Right ventricle myocardium inferior (tissue), 1 donor: ENCODE measurements around the gene EZH2. TPM values are rescaled to one million over a fixed set of nuclear protein-coding genes. Genes with fewer than 3 reads are reported as not detected.

Source experiments
- ATAC-seq: fragments of 200-7000 bp; cut with Tn5 transposase; one replicate; pipeline ENCODE4 v1.9.1; 2020; ENCODE audit warnings: mild to moderate bottlenecking, moderate library complexity
- DNase-seq: peaks from one replicate; pipeline ENCODE4 v3.0.0; 2021; ENCODE audit errors: missing footprints
- intact Hi-C: fragments of 100-400 bp; cut with DNase I; formaldehyde crosslinking; loops from one replicate; pipeline ENCODE4 v1.11.0; 2022
- long read RNA-seq: library from polyadenylated mRNA; unstranded; transcript quantifications from one replicate; pipeline ENCODE4 v2.0.0, GENCODE V29; 2021
- total RNA-seq: library from RNA; stranded (reverse); fragmentation: NEBNext Ultra II Directional; extraction: Animal tissue kit (Norgen Biotek cat#: 25700); gene quantifications from one replicate; pipeline ENCODE4 v1.2.1, GENCODE V29; 2021
- donor health status: DM: no; HTN: yes; CAD: no; lungs with severe emphysema.

EZH2 gene
- 1.2 TPM for total RNA-seq
- long read RNA-seq, partial matches to known transcripts: 0 of 1 reads
- long read RNA-seq, other reads (novel, unspliced or antisense): 0 of 1 reads

DNA sequence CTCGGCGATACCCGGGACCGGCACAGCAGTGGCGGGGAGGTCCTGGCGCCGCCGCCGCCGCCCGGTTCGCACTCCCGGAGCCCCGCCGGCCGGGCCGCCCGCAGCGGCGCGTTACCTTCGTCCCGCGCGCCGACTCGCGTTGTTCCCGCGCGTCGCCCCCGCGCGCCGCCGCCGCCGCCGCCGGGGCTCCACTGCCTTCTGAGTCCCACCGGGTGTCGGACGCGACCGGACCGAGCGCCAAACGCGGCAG, at the start of gene EZH2:
EZH2 (minus strand) TSS at position 243 of the 250 bp plus-strand sequence. CDS start 36,993 bp downstream, outside the sequence.
- peak; percentile 1 for ATAC-seq
- DNase-seq: no peak
- intact Hi-C loops: loop anchor here (5.0 kb wide), 2 partner anchors 58 to 78 kb away; no protein-coding TSS in a partner anchor

DNA sequence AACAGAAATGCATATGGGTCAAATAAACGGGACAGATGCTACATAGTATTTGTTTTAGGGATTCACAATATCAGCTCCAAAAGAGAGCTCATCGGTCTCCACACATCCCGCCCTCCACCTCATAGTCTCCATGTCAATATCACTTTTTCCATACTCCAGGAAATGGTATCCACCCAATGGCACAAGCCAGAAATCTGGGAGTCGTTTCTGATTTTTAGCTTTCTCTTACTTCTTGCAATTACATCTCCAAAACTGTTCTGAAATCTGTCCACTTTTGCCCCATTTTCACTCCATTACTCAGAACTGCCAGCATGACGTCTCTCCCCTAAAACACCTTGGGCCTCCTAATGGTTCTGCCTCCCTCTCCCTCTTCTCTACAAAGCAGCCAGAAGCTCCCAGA, 47.4 kb upstream of the EZH2 start:
- DNase-seq (no peak), ATAC-seq (no peak)
- intact Hi-C loops: no loop called here

DNA sequence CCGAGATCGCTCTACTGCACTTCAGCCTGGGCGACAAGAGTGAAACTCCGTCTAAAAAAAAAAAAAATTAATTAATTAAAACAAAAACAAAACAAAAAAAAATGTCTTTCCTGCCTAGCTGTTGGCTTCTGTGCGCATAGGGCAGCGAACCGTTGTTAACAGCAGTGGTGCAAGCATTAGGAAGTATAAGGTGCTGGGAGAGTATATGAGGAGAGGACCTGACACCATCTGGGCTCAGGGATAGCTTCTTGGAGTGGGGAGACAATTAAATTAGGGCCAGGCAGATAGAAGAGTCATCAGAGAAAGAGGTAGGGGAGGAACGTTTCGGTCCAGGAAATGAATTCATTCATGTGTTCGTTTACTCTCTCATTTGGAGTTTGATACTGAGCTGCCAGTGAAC, 46.2 kb upstream of the EZH2 start:
- no peak for DNase-seq
- ATAC-seq: no peak
- intact Hi-C loops: no loop called here

DNA sequence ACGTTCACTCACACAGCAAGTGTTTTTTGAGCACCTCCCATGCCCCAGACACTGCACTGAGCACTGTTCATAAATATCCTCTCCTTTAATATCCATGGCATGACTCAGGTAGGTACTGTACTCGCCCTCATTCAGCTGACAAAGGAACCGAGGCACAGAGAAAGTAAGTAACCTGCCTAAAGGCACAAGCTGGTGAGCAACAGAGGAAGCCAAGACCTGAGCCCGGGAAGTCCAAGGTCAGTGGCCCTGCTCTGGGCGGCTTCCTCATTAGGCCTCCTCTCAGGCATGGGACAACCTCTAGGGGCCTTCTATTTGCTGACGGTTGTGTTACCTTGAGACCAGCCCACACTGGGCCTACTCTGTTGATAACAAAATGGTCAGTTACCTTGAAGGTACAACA, 45.1 kb upstream of the EZH2 start:
- intact Hi-C loops: no loop called here
- ATAC-seq (no peak), DNase-seq (no peak)

DNA sequence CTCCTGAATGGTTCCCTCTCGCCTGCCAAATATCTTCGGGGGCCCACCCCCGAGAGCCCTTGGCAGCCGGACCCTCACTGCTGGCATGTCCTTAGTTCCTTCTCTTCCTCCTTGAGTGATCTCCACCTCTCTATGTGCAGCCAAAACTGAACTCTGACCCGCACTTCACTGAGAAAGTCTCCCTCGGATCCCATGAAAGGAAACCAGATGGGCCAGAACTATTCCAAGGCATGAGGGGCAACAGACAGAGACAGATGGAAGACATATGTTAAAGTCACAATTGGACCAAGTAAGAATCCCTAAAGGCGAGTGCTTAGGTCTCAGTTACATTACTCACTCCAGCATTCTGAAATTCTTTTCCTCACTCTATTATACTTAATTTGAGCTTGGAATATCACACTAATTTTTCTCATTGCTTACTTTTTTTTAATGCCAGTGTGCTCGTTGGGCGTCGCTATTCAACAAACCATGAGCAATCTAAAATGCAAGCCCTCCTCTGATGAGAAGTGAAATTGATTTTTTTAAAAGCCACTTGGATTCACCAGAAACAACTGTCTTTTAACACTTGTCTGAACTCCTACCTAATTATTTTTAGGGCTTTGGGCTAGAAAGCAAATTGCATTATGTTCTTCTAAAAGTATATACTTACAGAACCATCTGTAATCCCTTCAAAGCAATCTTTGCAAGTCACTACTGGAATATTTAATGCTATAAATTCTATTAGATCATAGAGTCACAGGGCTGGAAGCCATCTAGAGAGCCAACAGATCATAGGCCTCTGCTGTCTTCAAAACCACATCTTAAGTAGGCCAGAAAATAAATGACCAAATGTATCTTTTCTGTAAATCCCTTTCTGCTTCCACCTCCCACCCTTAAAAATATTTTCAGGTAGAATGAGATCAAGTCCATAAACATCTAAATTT, 43.3 kb upstream of the EZH2 start:
- ATAC-seq (no peak), DNase-seq (no peak)
- intact Hi-C loops: no loop called here

DNA sequence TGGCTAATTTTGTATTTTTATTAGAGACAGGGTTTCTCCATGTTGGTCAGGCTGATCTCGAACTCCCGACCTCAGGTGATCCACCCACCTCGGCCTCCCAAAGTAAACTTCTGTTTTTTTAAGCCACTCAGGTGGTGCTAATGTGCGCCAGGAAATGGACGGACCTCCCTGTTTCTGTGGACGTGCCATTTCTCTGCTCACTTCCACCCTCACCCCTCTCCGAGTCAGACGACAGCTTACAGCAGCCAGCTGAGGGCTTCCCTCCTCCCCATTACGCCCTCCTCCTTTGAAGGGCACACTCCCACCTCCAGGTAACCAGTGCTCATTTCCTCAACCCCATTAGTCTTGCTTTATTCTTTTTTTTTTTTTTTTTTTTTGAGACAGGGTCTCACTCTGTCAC, 41.7 kb upstream of the EZH2 start:
- ATAC-seq (no peak), DNase-seq (no peak)
- intact Hi-C loops: no loop called here

DNA sequence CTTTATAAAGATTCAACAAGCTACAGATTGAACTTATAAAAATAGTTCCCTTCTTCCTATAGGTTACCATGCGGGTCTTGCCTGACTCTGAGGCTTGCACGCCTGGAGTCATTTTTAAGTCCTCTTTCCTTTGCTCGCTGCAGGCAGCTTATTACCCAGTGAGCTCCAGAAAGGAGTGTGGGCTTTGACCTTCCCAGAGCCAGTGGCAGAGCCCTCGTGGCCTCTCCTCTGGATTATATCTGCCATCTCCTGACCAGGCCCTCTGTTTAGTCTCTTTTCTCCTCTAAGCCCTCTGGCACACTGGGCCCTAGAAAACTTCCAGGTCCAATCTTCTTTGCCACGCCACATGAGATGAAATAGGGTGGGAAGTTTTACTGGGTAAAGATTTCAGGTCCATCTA, 39.9 kb upstream of the EZH2 start:
- intact Hi-C loops: no loop called here
- no peak for ATAC-seq
- DNase-seq: no peak

DNA sequence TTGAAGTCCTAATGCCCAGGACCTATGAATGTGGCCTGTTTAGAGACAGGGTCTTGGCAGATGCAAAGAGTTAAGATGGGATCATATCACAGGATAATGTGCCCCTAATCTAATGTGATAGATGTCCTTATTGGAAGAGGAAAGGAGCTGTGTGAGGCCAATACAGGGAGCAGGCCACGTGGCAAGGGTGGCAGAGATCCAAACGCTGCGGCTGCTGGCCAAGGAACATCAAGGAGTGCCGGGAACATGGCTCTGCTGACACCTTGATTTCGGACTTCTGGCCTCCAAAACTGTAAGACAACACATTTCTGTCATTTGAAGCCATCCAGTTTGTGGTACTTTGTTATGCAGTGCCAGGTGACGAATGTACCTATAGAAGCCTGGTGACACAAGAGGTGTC, 37.7 kb upstream of the EZH2 start:
- intact Hi-C loops: no loop called here
- DNase-seq: peak; percentile 63
- ATAC-seq: no peak

DNA sequence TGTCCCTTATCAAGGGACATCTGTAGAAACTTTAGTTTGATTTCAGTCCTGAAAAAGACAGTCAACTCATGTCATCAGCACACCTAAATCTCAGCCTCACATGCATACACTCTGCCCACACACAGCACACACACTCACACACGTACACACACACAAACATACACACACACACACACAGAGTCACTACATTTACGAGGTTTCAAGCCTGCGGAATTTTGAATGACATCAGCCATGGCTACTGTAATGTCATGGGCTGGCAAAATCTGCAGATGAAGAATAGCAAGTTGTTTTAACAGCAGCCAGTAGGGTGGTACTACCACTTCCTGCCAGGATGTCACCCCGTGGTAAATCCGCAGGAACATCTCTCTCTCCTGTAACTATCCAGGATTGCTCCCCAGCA, 37.1 kb upstream of the EZH2 start:
- ATAC-seq (no peak), DNase-seq (no peak)
- intact Hi-C loops: no loop called here

DNA sequence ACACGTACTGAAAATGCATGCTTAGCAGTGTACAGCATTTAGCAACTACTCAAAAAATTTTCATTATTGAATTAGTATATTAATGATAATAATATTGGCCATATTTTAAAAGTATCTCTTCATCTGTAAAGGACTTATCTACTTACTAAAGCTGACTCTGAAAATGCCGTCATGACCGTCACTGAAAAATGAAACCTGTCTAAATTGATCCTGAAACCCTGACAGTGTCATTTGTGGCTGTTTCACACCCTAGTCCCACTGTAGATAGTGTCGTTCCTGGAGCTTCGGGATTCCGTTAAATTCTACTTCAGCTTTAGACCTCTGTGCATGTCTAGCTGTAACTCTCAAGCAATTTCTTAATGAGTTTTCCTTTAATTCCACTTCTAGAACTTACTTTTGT, 35.8 kb upstream of the EZH2 start:
- ATAC-seq (no peak), DNase-seq (no peak)
- intact Hi-C loops: no loop called here

DNA sequence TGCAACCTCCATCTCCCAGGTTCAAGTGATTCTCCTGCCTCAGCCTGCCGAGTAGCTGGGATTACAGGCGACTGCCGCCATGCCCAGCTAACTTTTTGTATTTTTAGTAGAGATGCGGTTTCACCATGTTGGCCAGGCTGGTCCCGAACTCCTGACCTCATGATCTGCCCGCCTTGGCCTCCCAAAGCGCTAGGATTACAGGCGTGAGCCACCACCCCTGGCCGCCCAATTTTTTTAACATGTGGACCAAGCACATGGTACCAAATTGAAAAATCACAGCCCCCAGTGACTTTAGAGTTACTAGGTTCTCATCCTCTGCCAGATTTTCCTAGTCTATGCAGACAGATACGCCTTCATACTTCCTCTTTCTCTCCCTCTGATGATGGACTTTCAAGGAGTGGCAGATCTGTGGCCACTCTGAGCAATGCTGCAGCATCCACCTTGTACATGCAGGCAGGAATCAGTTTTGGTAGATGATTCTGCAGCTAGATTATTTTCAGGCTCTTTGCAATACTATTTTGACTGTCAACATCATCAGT, 34.0 kb upstream of the EZH2 start:
- intact Hi-C loops: no loop called here
- no peak for ATAC-seq

DNA sequence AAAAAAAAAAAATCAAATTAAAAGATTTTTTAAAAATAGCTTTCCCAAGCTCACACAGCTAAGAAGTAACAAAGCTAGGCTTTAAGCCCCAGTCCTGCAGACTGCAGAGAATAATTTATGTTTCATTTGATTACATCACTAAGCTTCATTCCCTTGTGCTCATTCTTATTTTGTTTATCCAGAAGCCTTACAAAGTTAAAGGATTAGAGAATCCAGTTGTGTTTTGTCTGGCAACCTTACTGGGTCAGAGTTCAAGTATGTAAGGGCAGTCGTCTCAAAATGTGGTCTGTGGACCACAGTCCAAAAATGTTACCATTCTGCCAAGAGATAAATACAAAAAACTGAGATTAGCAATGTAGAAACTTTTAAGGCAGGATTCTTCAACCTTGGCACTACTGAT, 32.1 kb upstream of the EZH2 start:
- no peak for ATAC-seq
- DNase-seq: no peak
- intact Hi-C loops: no loop called here

More for the DNA sequence above, 34.0 kb upstream of the EZH2 start:
- DNase-seq: no peak

DNA sequence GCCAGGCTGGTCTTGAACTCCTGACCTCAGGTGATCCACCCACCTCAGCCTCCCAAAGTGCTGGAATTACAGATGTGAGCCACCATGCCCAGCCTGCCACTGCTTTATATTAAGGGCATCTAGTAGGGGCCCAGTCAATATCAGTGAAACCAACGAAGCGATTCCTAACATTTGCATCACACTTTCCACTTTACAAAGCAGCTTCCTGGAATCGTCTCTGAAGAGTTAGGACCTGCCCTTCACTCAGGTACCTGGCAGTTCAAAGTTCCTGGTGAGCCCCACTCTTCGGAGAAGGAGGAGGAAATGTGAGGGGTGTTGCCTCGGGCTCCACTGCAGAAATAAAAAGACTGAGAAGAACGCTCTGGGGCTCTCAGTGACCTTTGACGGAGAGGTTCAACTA, 31.1 kb upstream of the EZH2 start:
- DNase-seq (no peak), ATAC-seq (no peak)
- intact Hi-C loops: no loop called here

DNA sequence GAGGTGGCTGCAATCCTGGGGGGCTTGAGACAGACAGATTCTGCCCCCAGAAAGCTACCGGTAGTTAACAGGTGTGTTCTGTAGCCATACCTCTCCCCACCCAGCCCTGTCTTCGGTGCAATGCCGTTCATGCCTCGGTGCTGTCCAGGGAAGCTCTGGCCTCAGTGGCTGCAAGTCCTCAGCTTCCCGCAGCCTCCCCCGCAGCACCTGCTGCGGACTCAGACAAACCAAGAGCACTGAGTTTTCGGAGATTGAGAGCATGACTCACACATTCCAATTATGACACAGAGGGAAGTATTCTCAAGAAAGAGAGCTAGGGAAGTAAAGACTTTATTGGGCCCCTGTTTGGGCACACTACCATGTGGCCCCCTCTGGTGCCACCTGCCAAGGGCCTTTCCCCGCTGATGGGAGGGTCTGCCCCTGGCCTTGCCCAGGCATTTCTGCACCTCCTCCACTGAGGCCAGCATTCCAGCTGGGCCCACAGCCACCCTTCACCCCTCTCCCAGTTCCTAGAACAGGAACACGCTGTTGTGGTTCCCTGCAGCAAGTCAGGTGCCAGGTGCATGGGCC, 30.2 kb upstream of the EZH2 start:
- no peak for DNase-seq
- ATAC-seq: no peak
- intact Hi-C loops: no loop called here

DNA sequence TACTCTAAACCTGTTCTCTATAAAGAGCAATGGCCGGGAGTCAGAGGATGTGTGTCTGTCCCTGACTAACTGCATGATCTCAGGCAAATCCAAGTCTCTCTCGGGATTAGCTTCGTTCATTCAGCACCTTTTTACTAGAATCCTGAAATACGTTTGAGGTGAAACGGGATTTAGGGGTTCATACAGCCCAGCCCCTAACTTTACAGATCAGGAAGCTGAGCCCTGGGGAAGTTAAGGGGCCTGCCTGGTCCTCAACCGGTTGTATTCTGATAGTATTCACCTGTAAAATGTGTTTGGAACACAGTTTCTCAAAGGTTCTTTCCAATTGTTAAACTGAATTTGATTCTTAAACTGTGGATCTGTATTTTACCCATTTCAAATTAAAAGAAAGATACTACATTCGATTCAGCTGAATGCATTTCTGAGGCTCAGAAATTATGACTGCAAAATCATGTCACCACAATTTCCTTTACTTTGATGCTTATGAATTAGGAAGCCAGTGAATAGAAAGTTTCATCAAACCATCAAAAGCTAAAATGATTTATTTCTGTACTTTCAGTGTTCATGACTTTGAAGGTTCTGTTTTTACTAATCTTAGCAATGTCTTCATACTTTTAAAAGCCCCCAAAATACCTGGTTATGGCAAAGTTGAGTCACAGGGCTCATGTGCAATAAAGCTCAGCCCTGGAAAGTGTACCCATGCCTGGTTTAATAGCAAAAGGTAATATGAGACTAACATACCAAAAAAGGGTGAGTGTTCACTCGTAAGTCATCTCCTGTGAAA, 28.9 kb upstream of the EZH2 start:
- intact Hi-C loops: no loop called here
- DNase-seq (no peak), ATAC-seq (no peak)

DNA sequence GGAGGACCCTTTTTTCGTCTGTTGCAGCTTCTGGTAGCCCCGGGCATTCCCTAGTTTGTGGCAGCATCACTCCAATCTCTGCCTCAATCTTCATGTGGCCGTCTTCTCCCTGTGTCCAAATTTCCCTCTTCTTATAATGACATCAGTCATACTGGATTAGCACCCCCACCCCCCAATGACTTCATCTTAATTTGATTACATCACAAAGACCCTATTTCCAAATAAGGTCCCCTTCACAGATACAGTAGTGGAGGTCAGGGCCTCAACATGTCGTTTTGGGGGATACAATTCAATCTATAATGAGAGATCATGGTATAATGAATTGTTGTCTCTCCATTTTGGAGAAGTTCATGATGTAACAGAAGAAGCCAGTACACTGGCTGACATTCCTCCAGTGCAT, 28.1 kb upstream of the EZH2 start:
- no peak for DNase-seq
- intact Hi-C loops: no loop called here
- ATAC-seq: no peak

DNA sequence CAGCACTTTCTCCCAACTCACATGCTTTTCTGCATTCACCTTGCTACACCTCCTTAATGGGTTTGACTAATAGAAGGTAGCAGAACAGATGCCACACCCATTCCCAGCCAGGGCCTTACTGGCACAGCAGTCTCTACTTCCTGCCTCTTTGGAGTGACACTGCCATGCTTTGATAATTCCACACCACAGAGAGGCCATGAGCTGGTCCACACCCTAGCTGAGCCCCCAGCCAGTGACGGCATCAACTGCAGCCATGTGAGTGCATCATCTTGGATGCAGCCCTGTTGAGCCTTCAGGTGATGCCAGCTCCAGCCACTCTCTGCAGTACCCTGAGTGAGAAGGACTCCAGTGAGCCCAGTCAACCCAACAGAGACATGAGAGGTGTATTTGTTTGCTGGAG, 27.5 kb upstream of the EZH2 start:
- intact Hi-C loops: no loop called here
- no peak for DNase-seq
- no peak for ATAC-seq

DNA sequence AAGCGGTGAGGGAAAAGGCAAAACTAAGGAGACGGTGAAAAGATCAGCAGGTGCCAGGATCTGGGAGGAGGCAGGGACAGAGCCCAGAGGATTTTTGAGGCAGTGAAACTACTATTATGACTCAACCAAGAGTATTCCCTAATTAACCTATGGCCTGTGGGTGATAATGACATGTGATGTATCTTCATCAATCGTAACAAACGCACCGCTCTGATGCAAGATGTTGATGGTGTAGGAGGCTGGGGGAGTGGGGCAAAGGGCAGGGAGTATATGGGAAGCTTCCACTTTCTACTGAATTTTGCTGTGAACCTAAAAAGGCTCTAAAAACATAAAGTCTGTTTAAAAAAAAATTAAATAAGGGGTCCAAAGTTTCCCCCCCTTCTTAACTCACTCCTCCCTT, 25.5 kb upstream of the EZH2 start:
- no peak for ATAC-seq
- intact Hi-C loops: no loop called here
- no peak for DNase-seq

DNA sequence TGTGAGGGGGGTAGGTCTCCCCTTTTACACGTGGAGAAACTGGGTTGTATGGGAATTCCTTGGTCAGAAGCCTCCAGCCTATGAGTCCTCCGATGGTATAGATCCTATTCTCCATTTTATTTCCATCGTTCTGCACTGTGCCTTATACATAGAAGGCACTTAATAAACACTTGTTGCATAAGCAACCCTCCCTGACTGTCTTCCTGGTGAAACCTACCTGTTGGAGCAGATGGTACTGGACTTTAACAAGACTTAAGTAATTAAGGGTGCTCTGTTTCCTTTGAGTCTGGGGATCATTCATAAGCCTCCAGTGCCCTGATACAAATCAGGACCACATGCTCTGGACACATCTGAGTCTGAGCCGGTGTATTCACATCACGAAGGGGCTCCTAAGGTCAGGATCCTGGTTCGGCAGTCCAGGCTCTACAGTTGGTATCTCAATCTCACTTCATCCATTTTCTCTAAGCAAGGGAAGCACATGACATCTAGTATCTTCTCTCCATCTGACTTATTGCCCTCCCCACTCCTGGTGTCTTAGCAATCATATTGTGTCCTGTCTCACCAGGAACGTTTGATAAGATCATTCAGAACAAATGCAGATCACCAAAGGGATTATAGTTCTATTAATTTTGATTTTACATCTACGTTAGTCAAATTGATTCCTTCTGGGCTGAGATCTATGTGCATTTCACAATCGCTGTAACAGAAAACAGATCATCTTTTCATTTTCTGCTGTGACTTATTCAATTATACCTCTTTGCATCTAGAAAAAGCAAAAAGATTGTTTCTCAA, 22.8 kb upstream of the EZH2 start:
- intact Hi-C loops: no loop called here
- DNase-seq: no peak
- ATAC-seq: no peak
